ENCODE results near the gene DCC.

DNA sequence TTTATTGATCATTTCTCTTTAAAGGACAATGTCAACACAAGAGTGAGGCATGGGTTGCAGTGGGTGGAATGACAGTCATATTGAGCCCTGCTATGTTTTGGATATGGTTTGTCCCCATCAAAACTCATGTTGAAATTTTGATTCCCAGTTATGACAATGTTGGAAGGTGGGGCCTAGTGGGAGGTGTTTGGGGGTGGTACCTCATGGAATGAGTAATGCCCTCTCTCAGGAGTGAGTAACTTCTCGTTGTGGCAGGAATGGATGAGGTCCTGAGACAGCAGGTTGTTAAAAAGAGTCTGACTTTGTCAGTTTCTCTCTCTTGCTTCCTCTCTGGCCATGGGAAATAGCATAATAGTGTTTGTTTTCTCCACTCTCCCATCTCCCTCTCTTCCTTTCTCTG lies 345.3 kb downstream of the DCC start:
- TF ChIP-seq EP300 (IDR thresholded peaks at IDR 0.05) (no peak), POLR2A (IDR thresholded peaks at IDR 0.05) (no peak)
- TF ChIP-seq, protein P1, sequence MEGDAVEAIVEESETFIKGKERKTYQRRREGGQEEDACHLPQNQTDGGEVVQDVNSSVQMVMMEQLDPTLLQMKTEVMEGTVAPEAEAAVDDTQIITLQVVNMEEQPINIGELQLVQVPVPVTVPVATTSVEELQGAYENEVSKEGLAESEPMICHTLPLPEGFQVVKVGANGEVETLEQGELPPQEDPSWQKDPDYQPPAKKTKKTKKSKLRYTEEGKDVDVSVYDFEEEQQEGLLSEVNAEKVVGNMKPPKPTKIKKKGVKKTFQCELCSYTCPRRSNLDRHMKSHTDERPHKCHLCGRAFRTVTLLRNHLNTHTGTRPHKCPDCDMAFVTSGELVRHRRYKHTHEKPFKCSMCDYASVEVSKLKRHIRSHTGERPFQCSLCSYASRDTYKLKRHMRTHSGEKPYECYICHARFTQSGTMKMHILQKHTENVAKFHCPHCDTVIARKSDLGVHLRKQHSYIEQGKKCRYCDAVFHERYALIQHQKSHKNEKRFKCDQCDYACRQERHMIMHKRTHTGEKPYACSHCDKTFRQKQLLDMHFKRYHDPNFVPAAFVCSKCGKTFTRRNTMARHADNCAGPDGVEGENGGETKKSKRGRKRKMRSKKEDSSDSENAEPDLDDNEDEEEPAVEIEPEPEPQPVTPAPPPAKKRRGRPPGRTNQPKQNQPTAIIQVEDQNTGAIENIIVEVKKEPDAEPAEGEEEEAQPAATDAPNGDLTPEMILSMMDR (IDR thresholded peaks at IDR 0.05), result no peak

Measured in tibial nerve (tissue), 4 donors.